ENCODE measurements around the gene ST7.

Gene ST7

DNA sequence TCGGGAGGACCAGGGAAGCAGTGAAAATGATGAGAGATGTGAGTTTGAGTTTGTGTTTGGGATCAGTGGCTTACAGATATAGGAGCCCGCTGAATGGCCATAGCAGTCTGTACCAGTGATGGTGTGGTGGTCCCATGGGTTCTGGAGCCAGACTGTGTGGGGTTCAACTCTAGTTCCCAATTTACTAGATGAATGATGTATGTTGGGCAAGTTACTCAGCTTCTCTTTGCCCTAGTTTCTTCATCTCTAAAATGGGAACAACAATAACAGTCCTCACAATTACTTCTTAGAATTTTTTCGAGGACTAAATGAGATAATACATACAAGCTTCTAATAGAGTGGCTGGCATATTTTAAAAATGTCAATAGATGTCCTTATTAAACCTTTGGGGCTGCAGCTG, 185.2 kb downstream of the ST7 start:
- H3K36me3 ChIP-seq (ENCODE audit: insufficient read depth, low read length) = peaks cover 15% of the 10 kb centered on the region
- no peak overlapping the region for H3K27ac ChIP-seq

GRCh38 chr7:117138981-117139380, 185.7 kb downstream of the ST7 start:
- H3K4me3 ChIP-seq = no peak overlapping the region
- no peak for DNase-seq (ENCODE audit: low read depth, low spot score)

More for the DNA sequence above, 185.2 kb downstream of the ST7 start:
- Histone ChIP-seq H3K4me3 (no peak overlapping the region), H3K9me3 (ENCODE audit: low read depth, low read length) (no peaks in the 10 kb centered on the region), H3K9ac (ENCODE audit: insufficient read length) (no peak overlapping the region)
- TF ChIP-seq FOXP2 (optimal IDR thresholded peaks at IDR 0.05; ENCODE audit: control extremely low read depth, extremely low read length, insufficient read depth) (no peak), POLR2AphosphoS5 (IDR thresholded peaks at IDR 0.05; ENCODE audit: borderline replicate concordance, low read depth, low read length) (no peak), EZH2 (IDR thresholded peaks at IDR 0.05) (no peak)
- DNase-seq (ENCODE audit: low read depth, low spot score) = no peak

GRCh38 chr7:117139397-117139984, 186.2 kb downstream of the ST7 start:
- Histone ChIP-seq H3K9me3 (ENCODE audit: low read depth, low read length) (no peaks in the 10 kb centered on the region), H3K9ac (ENCODE audit: insufficient read length) (no peak overlapping the region), H3K4me3 (no peak overlapping the region), H3K36me3 (ENCODE audit: insufficient read depth, low read length) (peaks cover 15% of the 10 kb centered on the region), H3K27ac (no peak overlapping the region)
- TF ChIP-seq POLR2AphosphoS5 (IDR thresholded peaks at IDR 0.05; ENCODE audit: borderline replicate concordance, low read depth, low read length) (no peak), FOXP2 (optimal IDR thresholded peaks at IDR 0.05; ENCODE audit: control extremely low read depth, extremely low read length, insufficient read depth) (no peak), EZH2 (IDR thresholded peaks at IDR 0.05) (no peak)
- no peak for DNase-seq (ENCODE audit: low read depth, low spot score)

More at GRCh38 chr7:117138981-117139380, 185.7 kb downstream of the ST7 start:
- Histone ChIP-seq H3K36me3 (ENCODE audit: insufficient read depth, low read length) (peaks cover 15% of the 10 kb centered on the region), H3K27ac (no peak overlapping the region), H3K9me3 (ENCODE audit: low read depth, low read length) (no peaks in the 10 kb centered on the region), H3K9ac (ENCODE audit: insufficient read length) (no peak overlapping the region)
- TF ChIP-seq EZH2 (IDR thresholded peaks at IDR 0.05) (no peak), POLR2AphosphoS5 (IDR thresholded peaks at IDR 0.05; ENCODE audit: borderline replicate concordance, low read depth, low read length) (no peak), FOXP2 (optimal IDR thresholded peaks at IDR 0.05; ENCODE audit: control extremely low read depth, extremely low read length, insufficient read depth) (no peak)

DNA sequence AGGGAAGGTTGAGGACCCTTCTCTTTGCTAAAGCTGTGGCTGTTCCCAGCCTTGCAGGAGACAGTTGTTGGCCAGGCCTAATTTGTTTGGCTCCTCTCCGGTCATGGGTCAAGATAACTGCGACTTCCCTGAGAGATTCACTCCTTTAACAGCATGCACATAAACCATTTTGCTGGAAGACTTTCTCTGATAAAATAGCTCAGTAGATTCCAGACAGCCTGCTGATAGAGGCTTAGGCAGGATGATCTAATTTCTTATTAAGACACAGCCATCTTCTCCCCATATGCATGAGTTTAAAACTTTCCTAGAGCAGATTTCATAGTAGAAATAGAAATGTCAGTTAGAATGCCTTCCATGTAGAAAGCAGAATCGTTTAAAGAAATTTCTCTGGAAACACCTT, 187.6 kb downstream of the ST7 start:
- TF ChIP-seq POLR2AphosphoS5 (IDR thresholded peaks at IDR 0.05; ENCODE audit: borderline replicate concordance, low read depth, low read length) (no peak), EZH2 (IDR thresholded peaks at IDR 0.05) (no peak), FOXP2 (optimal IDR thresholded peaks at IDR 0.05; ENCODE audit: control extremely low read depth, extremely low read length, insufficient read depth) (no peak)
- H3K27ac ChIP-seq = no peak overlapping the region
- DNase-seq (ENCODE audit: low read depth, low spot score) = no peak

DNA sequence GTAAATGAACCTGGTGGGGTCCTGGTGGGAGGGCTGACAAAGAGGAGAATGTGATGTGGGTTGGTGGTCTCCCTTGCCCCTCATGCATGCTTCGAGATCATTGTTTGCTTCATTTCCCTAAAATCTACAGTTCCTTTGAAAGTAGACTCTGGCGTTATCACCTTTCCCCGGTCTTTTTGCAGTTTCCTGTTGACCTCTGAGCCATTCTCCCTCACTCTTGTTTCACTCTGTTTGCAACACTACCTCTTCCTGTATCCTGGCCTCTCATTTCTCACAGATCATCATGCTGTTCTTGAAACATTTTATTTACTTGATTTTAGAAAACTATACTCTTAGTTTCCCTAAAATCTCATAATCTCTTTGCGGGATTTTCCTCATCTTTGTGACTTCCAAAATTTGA, 189.8 kb downstream of the ST7 start:
- Histone ChIP-seq H3K4me3 (no peak overlapping the region), H3K9me3 (ENCODE audit: low read depth, low read length) (no peaks in the 10 kb centered on the region), H3K9ac (ENCODE audit: insufficient read length) (no peak overlapping the region), H3K27ac (no peak overlapping the region), H3K36me3 (ENCODE audit: insufficient read depth, low read length) (peaks cover 5% of the 10 kb centered on the region; the same call in 1 of the 2 replicates)
- no peak for TF ChIP-seq EZH2 (IDR thresholded peaks at IDR 0.05)
- no peak for TF ChIP-seq POLR2AphosphoS5 (IDR thresholded peaks at IDR 0.05; ENCODE audit: borderline replicate concordance, low read depth, low read length)
- no peak for TF ChIP-seq FOXP2 (optimal IDR thresholded peaks at IDR 0.05; ENCODE audit: control extremely low read depth, extremely low read length, insufficient read depth)
- no peak for DNase-seq (ENCODE audit: low read depth, low spot score)

More for the DNA sequence above, 187.6 kb downstream of the ST7 start:
- H3K9ac ChIP-seq (ENCODE audit: insufficient read length) = no peak overlapping the region
- H3K9me3 ChIP-seq (ENCODE audit: low read depth, low read length) = no peaks in the 10 kb centered on the region
- H3K36me3 ChIP-seq (ENCODE audit: insufficient read depth, low read length) = peaks cover 12% of the 10 kb centered on the region; the same call in 1 of the 2 replicates
- no peak overlapping the region for H3K4me3 ChIP-seq

DNA sequence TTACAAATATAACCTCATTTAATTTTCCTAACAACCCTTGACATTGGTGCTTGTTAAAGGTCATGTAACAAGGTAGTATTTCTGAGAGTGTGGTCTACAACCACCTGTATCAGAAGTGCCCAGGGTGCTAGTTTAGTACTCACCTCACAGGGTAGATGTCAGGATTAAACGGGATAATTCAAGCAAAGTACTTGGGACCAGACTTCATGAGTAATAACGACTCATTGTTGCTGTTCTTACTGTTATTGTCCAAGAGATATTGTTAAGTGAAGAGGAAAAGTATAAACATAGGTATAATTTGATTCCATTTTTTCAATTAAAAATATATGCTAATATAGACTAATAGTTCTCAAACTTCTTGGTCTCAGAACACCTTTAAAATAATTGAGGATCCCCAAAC, 190.3 kb downstream of the ST7 start:
- Histone ChIP-seq H3K9me3 (ENCODE audit: low read depth, low read length) (no peaks in the 10 kb centered on the region), H3K36me3 (ENCODE audit: insufficient read depth, low read length) (no peaks in the 10 kb centered on the region), H3K4me3 (no peak overlapping the region), H3K27ac (no peak overlapping the region), H3K9ac (ENCODE audit: insufficient read length) (no peak overlapping the region)
- TF ChIP-seq FOXP2 (optimal IDR thresholded peaks at IDR 0.05; ENCODE audit: control extremely low read depth, extremely low read length, insufficient read depth) (no peak), EZH2 (IDR thresholded peaks at IDR 0.05) (no peak), POLR2AphosphoS5 (IDR thresholded peaks at IDR 0.05; ENCODE audit: borderline replicate concordance, low read depth, low read length) (no peak)
- DNase-seq (ENCODE audit: low read depth, low spot score) = no peak

DNA sequence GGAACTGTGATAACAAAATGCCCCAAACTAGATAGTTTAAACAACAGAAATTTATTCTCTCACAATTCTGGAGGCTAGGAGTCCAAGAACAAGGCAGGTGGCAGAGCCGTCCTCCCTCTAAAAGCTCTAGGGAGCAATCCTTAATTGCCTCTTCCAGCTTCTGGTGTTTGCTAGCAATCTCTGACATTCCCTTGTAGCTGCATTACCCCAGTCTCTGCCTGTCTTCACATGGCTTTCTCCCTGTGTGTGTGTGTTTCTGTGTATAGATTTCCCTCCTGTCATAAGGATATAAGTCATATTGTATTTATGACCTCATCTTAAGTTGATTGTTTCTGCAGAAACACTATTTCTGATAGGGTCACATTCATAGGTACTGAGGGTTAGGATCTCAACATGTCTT, 192.0 kb downstream of the ST7 start:
- Histone ChIP-seq H3K9me3 (ENCODE audit: low read depth, low read length) (no peaks in the 10 kb centered on the region), H3K9ac (ENCODE audit: insufficient read length) (no peak overlapping the region), H3K36me3 (ENCODE audit: insufficient read depth, low read length) (no peaks in the 10 kb centered on the region), H3K4me3 (no peak overlapping the region), H3K27ac (no peak overlapping the region)
- no peak for DNase-seq (ENCODE audit: low read depth, low spot score)
- TF ChIP-seq EZH2 (IDR thresholded peaks at IDR 0.05) (no peak), FOXP2 (optimal IDR thresholded peaks at IDR 0.05; ENCODE audit: control extremely low read depth, extremely low read length, insufficient read depth) (no peak), POLR2AphosphoS5 (IDR thresholded peaks at IDR 0.05; ENCODE audit: borderline replicate concordance, low read depth, low read length) (no peak)

- Histone ChIP-seq H3K4me3 (no peak overlapping the region), H3K27ac (no peak overlapping the region)
- no peak for DNase-seq (ENCODE audit: low read depth, low spot score)
These were observed 192.8 kb downstream of the ST7 start for GRCh38 chr7:117146059-117146458.

DNA sequence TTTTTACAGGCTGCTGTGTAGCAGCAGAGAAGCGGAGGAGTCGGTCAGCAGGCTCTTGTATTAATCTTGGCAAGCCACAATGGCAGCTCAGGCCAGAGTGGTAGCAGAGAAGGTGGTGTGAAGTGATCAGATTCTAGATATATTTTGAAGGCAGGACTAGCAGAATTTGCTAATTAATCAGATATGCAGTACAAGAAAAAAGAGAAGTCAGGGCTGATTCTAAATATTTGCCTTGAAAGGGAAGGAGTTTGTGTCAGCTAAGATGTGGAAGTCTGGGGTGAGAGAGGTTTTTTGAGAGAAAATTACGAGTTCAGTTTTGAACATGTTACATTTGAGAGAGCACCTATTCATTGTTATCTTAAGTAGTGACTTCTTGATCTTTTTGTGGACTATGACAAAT, 193.2 kb downstream of the ST7 start:
- no peak for TF ChIP-seq FOXP2 (optimal IDR thresholded peaks at IDR 0.05; ENCODE audit: control extremely low read depth, extremely low read length, insufficient read depth)
- TF ChIP-seq POLR2AphosphoS5 (IDR thresholded peaks at IDR 0.05; ENCODE audit: borderline replicate concordance, low read depth, low read length) = no peak
- TF ChIP-seq EZH2 (IDR thresholded peaks at IDR 0.05) = no peak

More at GRCh38 chr7:117146059-117146458, 192.8 kb downstream of the ST7 start:
- H3K36me3 ChIP-seq (ENCODE audit: insufficient read depth, low read length) = no peaks in the 10 kb centered on the region
- H3K9me3 ChIP-seq (ENCODE audit: low read depth, low read length) = no peaks in the 10 kb centered on the region
- no peak overlapping the region for H3K9ac ChIP-seq (ENCODE audit: insufficient read length)
- TF ChIP-seq EZH2 (IDR thresholded peaks at IDR 0.05) (no peak), FOXP2 (optimal IDR thresholded peaks at IDR 0.05; ENCODE audit: control extremely low read depth, extremely low read length, insufficient read depth) (no peak), POLR2AphosphoS5 (IDR thresholded peaks at IDR 0.05; ENCODE audit: borderline replicate concordance, low read depth, low read length) (no peak)

More for the DNA sequence above, 193.2 kb downstream of the ST7 start:
- Histone ChIP-seq H3K4me3 (no peak overlapping the region), H3K9me3 (ENCODE audit: low read depth, low read length) (no peaks in the 10 kb centered on the region), H3K9ac (ENCODE audit: insufficient read length) (no peak overlapping the region), H3K27ac (no peak overlapping the region), H3K36me3 (ENCODE audit: insufficient read depth, low read length) (no peaks in the 10 kb centered on the region)
- DNase-seq (ENCODE audit: low read depth, low spot score) = no peak

Data from SK-N-MC (cell line).